GM19035 (cell line): ENCODE results near the gene MGAT5.

ENCODE experiments used
- ATAC-seq: cut with Tn5 transposase; IDR thresholded peaks from one replicate; pipeline ENCODE4 v1.9.1; 2021; ENCODE audit not compliant: unreplicated experiment

Gene MGAT5

DNA sequence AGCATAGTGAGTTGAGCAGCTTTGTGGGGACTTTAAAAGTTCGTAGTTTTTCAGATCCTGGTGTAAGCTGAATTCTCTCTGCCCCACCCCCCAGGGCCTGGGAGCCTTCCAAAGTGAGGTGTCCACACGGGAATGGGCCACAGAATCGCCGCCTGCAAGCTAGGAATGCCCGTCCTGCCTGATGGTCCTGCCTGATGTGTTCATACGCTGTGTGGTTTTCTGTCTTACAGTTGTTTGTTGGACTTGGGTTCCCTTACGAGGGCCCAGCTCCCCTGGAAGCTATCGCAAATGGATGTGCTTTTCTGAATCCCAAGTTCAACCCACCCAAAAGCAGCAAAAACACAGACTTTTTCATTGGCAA is 158.7 kb downstream of the MGAT5 start:
- ATAC-seq: no peak

DNA sequence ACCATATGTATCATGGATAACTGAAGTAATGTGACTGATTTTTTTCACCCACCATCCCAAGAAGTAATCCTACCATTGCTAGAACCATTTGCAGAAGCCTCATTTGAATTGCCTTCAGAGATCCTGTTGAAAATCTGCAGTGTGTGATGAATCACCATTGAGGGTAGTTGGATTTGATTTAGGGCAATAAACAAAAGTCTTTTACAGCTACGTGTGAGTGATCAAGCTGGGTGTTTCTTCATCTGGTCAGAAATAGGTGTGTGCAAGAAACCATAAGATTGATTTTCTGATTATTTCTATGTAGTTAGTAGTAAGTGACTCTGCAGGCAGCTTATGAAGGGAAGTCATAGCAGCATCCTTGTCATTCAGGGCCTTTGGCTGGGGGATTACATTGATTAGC is 159.6 kb downstream of the MGAT5 start:
- ATAC-seq: no peak

- no peak for ATAC-seq
Observed at GRCh38 chr2:134413912-134414311, 160.0 kb downstream of the MGAT5 start.

GRCh38 chr2:134416018-134416417 is 162.1 kb downstream of the MGAT5 start:
- ATAC-seq: no peak

DNA sequence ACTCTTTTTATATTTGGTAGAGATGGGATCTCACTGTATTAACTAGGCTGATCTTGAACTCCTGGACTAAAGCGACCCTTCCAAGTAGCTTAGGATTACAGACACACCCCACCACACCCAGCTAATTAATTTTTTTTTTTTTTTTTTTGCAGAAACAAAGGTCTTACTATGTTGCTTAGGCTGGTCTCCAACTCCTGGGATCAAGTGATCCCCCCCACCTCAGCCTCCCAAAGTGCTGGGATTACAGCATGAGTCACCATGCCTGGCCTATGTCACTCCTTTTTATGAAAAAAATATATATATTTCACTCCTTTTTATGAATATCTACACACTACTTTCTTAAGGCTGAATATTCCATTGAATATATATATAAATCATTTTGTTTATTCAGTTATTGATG is 162.8 kb downstream of the MGAT5 start:
- ATAC-seq: no peak

DNA sequence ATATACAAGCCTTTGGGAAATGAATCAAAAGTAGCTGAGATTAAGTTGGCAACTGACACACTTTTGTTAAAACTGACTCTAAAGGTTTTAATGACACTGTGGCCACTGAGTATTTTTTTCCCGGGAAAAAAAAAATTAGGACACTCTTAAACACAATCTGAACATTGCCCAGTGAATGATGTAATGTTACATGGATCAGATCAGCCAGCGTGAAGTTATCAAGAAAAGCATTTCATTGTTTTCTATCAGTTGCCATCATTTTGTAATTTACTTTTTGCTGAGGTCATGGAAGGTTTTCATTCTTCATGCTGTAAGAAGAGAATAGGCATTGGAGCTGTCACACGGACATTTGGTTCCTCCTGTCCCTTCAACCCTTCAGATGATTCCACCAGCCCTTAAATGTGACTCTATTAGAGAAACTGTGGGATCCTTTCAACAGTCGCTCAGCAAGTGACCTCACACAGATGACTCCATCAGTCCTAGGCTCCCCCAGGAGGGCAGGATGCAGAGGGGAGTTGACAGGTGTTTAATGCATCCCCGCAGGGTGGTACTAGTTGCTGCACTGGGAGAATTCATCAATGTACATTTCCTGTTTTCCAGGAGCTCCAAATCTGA is 164.2 kb downstream of the MGAT5 start:
- no peak for ATAC-seq

DNA sequence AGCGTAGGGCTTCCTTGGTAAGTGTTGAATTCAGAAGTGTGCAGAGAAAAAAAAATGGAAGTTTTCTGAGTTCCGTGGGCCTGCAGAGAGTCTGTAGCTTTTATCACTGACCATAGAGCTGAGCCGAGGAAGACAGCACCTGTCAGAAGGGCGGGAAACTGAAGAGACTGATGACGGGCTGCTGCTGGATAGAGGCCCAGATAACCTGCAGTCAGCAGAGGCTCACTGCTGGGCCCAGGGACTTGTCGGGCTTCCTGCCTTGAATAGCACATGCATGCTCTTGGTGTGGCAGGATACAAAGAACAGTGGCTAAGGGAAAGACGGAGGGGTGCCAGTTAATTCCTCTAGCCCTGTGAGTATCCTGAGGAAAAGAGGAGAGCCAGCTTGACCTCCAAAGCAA is 166.4 kb downstream of the MGAT5 start:
- no peak for ATAC-seq

- no peak for ATAC-seq
Observed at GRCh38 chr2:134420920-134421319, 167.0 kb downstream of the MGAT5 start.

- no peak for ATAC-seq
Observed at GRCh38 chr2:134421556-134422328, 167.9 kb downstream of the MGAT5 start.

DNA sequence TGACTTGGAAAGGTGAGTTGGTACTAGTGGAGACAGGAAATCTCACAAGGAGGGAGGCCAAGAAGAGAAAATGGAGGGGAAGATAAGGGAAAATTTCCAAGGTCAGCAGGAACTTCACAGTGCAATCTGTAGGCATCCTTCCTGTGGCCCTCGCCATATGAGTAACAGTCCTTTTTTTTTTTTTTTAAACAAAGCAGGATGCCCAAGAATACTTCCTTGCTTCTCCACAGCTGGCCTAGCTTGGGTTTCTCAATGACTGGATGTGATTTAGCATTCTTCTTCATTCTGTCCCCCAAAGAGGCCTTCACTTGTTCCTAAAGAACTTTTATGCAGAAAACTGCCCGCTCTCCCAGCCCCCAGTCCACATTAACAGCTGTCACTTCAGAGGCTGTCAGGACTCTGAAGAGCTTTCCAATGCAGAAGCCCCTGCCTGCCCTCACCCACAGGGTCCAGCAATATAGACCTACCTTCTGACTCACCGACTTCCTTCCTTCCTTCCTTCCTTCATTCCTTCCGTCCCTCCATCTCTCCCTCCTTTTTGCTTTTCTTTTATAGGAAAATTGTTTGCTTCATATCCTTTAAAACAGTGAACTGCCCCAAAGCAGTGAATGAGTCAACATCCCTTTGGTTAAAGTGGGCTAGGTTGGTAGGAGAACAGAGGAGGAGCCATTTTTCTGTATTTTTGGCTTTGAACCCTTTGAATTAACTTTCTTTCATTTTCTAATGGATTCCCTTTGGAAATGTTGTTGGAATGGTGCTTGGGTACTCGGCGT is 172.0 kb downstream of the MGAT5 start:
- ATAC-seq: no peak

GRCh38 chr2:134426721-134427120 is 172.8 kb downstream of the MGAT5 start:
- no peak for ATAC-seq

DNA sequence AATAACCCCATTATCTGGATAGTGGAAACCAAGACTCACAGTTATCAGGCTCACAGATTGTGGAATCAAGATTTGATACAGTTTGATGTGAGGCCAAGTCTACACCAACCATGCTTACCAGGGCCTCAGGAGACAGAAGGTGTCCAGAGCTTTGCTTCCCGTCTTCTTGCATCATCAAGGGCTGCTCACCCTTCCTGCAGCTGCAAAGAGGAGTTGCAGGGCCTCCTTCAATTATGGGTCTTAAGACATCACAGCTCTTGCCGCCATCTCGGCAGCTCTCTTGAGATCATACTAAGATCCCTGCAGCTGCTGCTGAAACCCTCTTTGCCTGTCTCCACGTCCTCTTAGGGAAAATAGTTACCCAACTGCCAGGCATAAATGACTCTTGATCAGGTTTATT is 176.0 kb downstream of the MGAT5 start:
- ATAC-seq: no peak

- ATAC-seq: no peak
Observed at GRCh38 chr2:134431838-134432434, 178.1 kb downstream of the MGAT5 start.

- ATAC-seq: no peak
Observed at GRCh38 chr2:134432435-134432883, 178.6 kb downstream of the MGAT5 start.

- ATAC-seq: no peak
Observed at GRCh38 chr2:134433469-134433868, 179.6 kb downstream of the MGAT5 start.

DNA sequence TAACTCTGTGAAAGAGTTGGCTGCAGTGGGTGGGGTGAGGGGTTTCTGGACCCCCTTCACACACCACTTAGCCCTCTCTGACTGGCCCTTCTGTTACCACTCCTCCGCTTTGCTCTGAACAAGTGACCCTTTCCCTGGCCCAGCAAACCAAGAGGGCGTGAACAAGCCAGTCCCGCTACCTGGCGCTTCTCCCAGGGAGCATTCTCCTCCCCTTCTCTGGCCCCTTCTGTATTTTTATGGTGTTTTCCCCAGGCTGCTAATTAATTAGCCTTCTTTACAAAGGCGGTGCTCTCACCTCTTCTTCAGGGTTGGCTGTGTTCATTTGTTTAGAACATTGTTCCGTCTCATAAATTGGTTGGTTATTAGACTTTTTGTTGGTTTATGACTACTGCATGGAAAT is 180.1 kb downstream of the MGAT5 start:
- no peak for ATAC-seq

DNA sequence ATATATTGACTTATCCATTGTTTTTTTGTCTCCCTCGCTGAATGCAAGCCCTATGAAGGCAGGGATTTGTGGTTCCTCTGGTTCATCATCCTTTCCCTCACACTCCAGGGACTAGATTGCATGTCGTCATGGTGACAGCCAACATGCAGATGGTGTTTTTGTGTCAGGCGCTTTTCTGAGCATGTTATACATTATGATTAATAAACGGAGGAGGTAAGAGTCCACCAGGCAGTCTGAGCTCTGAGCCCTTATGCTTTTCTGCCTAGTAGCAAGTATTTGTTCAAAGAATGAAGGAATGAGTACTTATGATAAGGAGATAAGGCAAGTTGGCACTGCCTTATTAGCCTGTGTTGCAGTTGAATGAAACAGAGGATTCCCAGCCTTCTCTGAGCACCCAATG is 181.6 kb downstream of the MGAT5 start:
- no peak for ATAC-seq

DNA sequence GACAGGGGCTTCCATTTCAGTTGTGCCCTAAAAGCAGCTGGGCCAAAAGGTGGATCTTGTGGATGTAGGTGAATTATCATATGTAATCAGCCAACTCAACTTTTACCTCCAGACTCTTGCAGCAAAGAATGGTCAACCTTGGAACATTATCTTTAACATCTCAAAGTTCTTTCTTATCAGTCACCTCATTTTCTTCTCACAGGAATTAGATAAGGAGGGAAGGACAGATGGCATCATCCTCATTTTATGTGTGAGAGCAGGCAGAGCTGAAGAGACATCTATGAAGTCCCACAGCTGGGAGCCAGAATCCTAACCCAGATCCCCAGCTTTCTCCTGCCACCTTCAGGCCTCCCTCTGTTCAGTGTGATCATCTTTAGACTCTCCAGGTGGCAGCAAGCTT is 182.1 kb downstream of the MGAT5 start:
- ATAC-seq: no peak

GRCh38 chr2:134436706-134437105 is 182.8 kb downstream of the MGAT5 start:
- no peak for ATAC-seq

GRCh38 chr2:134438371-134438770 is 184.5 kb downstream of the MGAT5 start:
- ATAC-seq: no peak

GRCh38 chr2:134440336-134440909 is 186.6 kb downstream of the MGAT5 start:
- ATAC-seq: no peak
